Right lobe of liver (tissue), 6 donors: Measurements from ENCODE around the gene OR7D2. TPM values are rescaled to one million over a fixed set of nuclear protein-coding genes. Genes with fewer than 3 reads are reported as not detected.

ENCODE experiments used
- ATAC-seq, 4 donors: fragments of 200-7000 bp; cut with Tn5 transposase; one replicate each; pipeline ENCODE4 v1.9.1; 2020; ENCODE audit warnings: mild to moderate bottlenecking in 4 of 4, moderate library complexity in 4 of 4
- DNase-seq, 3 donors: peaks; one replicate each; pipeline ENCODE4 v3.0.0-alpha.2; 2020
- H3K27ac ChIP-seq, 3 donors: fragments of 200-600 bp; one replicate each; pipeline ENCODE4 v1.8.0; 2022
- H3K27me3 ChIP-seq, 2 donors: fragments of 200-600 bp; one replicate each; pipeline ENCODE4 v1.8.0; 2022
- H3K36me3 ChIP-seq, 4 donors: fragments of 200-600 bp; sonication (generic) in 1 of 4; one replicate each; pipeline versions ENCODE4 v1.5.1 to v1.8.0; 2017 to 2022; ENCODE audit warnings: control low read depth in 1 of 4
- H3K4me1 ChIP-seq, 4 donors: fragments of 200-600 bp; sonication (generic) in 1 of 4; one replicate each; pipeline versions ENCODE4 v1.5.1 to v1.8.0; 2017 to 2022; ENCODE audit warnings: control low read depth in 1 of 4
- H3K4me3 ChIP-seq, 3 donors: fragments of 200-600 bp; one replicate each; pipeline ENCODE4 v1.8.0; 2022
- H3K9me3 ChIP-seq, 4 donors: fragments of 200-600 bp; sonication (generic) in 1 of 4; one replicate each; pipeline versions ENCODE4 v1.5.1 to v1.8.0; 2017 to 2022; ENCODE audit warnings: control low read depth in 1 of 4
- CTCF ChIP-seq, 4 donors: fragments of 200-600 bp in 3 of 4; fragments of 450-650 bp in 1 of 4; IDR thresholded peaks; one replicate each; pipeline versions ENCODE4 v1.5.1 to v1.8.0; 2016 to 2022; ENCODE audit warnings: antibody characterized with exemption in 4 of 4, mild to moderate bottlenecking in 2 of 4
- POLR2A ChIP-seq: fragments of 450-650 bp; IDR thresholded peaks from one replicate; pipeline ENCODE4 v1.6.1; 2017; ENCODE audit warnings: antibody characterized with exemption, mild to moderate bottlenecking
- WGBS: methylation state at CpG from one replicate; pipeline ENCODE4 v1.1.6; 2018; ENCODE audit warnings: low coverage, low lambda C conversion rate; ENCODE audit not compliant: insufficient coverage; ENCODE audit errors: missing lambda C conversion rate; 5-methylcytosine and 5-hydroxymethylcytosine counted together
- intact Hi-C, 2 donors: fragments of 100-400 bp; cut with DNase I; formaldehyde crosslinking; loops; one replicate each; pipeline versions ENCODE4 v1.11.2 to v1.14.1; 2022
- total RNA-seq, 6 experiments: library from RNA; depleted of rRNA in 2 of 6; stranded (reverse); fragments of >200 nt in 2 of 6; fragmentation: NEBNext Ultra II Directional in 3 of 6; extraction: Animal tissue kit (Norgen Biotek cat#: 25700) in 3 of 6; gene quantifications; one replicate each; pipeline versions ENCODE4 v1.1.0 to v1.2.4, GENCODE V29; 2016 to 2023
- donor health status: DM: no; HTN: yes; CAD: no.
- donor health status: DM: no; HTN: no; CAD: no.
- donor health status: DM: no; HTN: no; CAD: no.
- donor health status: DM: no; HTN: yes; CAD: no.
- donor health status: DM: no; HTN: yes; CAD: no.

OR7D2 gene
- total RNA-seq, 6 experiments from 2014 or later, result 0.09 TPM; not detected in 5

- 90% methylated on average over 4 of the region's 4 CpGs for WGBS
- Histone ChIP-seq H3K4me1 (no peaks in the 10 kb centered on the region), H3K27me3 (no peaks in the 10 kb centered on the region), H3K9me3 (peaks cover 0 to 5% (median 2%) of the 10 kb centered on the region in 4 donors), H3K4me3 (no peak overlapping the region), H3K36me3 (peaks cover 0 to 6% (median 0%) of the 10 kb centered on the region in 4 donors), H3K27ac (no peak overlapping the region)
- DNase-seq, result no peak
- no peak for ATAC-seq
- intact Hi-C loops, result no loop called here
- TF ChIP-seq POLR2A (no peak), CTCF (IDR thresholded peaks at IDR 0.05) (no peak)
These were observed 28.8 kb upstream of the OR7D2 start for GRCh38 chr19:9149997-9150396.

DNA sequence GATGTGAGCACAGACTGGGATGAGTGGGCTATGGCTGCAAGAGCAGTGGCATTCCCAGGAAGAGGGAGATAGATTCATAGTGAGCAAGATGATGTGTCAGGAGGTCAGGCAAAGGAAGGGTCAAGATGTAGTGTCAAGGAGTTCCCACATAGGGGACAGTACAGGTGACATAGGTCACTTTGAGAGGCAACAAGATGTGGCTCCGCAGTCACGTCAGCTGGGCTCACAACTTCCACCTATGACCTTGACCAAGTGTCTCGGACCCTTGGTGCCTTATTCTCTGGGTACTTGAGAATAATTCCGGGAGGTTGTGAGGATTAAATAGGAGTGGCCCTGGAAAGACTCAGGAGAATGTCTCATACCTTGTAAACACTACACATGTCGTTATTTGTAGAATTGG is 28.1 kb upstream of the OR7D2 start:
- Histone ChIP-seq H3K4me1 (no peaks in the 10 kb centered on the region), H3K27ac (no peak overlapping the region), H3K27me3 (no peaks in the 10 kb centered on the region), H3K36me3 (peaks cover 0 to 9% (median 2%) of the 10 kb centered on the region in 4 donors), H3K4me3 (no peak overlapping the region), H3K9me3 (peaks cover 0 to 5% (median 0%) of the 10 kb centered on the region in 4 donors)
- intact Hi-C loops, result no loop called here
- DNase-seq (no peak), ATAC-seq (no peak)
- WGBS, result 90% methylated on average over 3 of the region's 5 CpGs
- no peak for TF ChIP-seq POLR2A
- no peak for TF ChIP-seq CTCF (IDR thresholded peaks at IDR 0.05)

GRCh38 chr19:9151367-9151766 is 27.4 kb upstream of the OR7D2 start:
- no peak for ATAC-seq
- Histone ChIP-seq H3K4me3 (no peak overlapping the region), H3K9me3 (peaks cover 0 to 5% (median 0%) of the 10 kb centered on the region in 4 donors), H3K27ac (no peak overlapping the region), H3K27me3 (no peaks in the 10 kb centered on the region), H3K4me1 (no peaks in the 10 kb centered on the region), H3K36me3 (peaks cover 0 to 13% (median 5%) of the 10 kb centered on the region in 4 donors)
- intact Hi-C loops, result no loop called here
- no peak for DNase-seq
- TF ChIP-seq POLR2A, result no peak
- TF ChIP-seq CTCF (IDR thresholded peaks at IDR 0.05), result no peak
- WGBS, result 91% methylated on average over 5 of the region's 5 CpGs

- 100% methylated on average over 3 of the region's 4 CpGs for WGBS
- intact Hi-C loops, result no loop called here
- Histone ChIP-seq H3K4me3 (no peak overlapping the region), H3K4me1 (no peaks in the 10 kb centered on the region), H3K36me3 (peaks cover 0 to 53% (median 36%) of the 10 kb centered on the region in 4 donors), H3K27me3 (no peaks in the 10 kb centered on the region), H3K27ac (no peak overlapping the region), H3K9me3 (peaks cover 0 to 8% (median 3%) of the 10 kb centered on the region in 4 donors)
- ATAC-seq, result no peak
- TF ChIP-seq POLR2A (no peak), CTCF (IDR thresholded peaks at IDR 0.05) (no peak)
- no peak for DNase-seq
These were observed 23.2 kb upstream of the OR7D2 start for GRCh38 chr19:9155591-9155990.

DNA sequence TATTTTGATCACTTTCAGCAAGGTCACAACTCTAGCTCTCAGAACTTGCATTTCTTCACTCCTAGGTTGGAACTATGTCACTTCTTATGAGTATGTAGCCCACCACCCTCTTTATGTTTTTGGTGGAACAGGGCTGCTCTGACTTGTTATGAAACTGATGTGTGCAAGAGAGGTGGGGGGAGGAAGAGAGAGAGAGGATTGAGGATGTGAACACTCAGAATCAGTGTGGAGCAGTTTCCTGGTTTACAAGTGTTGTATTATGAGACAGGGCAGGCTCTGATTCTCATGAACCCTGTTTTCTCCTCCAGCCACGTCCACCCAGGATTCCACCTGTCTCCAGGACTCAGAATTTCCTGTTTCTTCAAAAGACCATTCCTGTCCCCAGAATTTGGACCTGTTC is 22.5 kb upstream of the OR7D2 start:
- TF ChIP-seq POLR2A (no peak), CTCF (IDR thresholded peaks at IDR 0.05) (no peak)
- 88% methylated on average over 1 of the region's 1 CpG for WGBS
- Histone ChIP-seq H3K27ac (no peak overlapping the region), H3K27me3 (no peaks in the 10 kb centered on the region), H3K4me1 (no peaks in the 10 kb centered on the region), H3K4me3 (no peak overlapping the region), H3K36me3 (peaks cover 0 to 60% (median 41%) of the 10 kb centered on the region in 4 donors), H3K9me3 (peaks cover 0 to 12% (median 3%) of the 10 kb centered on the region in 4 donors)
- intact Hi-C loops, result no loop called here
- no peak for DNase-seq
- no peak for ATAC-seq
